ENCODE data around the gene HES2. TPM values are rescaled to one million over a fixed set of nuclear protein-coding genes. Genes with fewer than 3 reads are reported as not detected.

HES2 gene
- total RNA-seq, 1 donor from 2014 or later: 5.9 TPM

- H3K27me3 Mint-ChIP-seq: peaks cover 27% of the 10 kb centered on the region
Measured at GRCh38 chr1:6445062-6445763, 25.5 kb upstream of the HES2 start.

GRCh38 chr1:6444377-6444776 lies 24.7 kb upstream of the HES2 start:
- H3K27me3 Mint-ChIP-seq: peaks cover 23% of the 10 kb centered on the region
- H3K4me1 Mint-ChIP-seq (ENCODE audit: unreplicated experiment): peaks cover 10% of the 10 kb centered on the region
- DNase-seq (ENCODE audit: extremely low spot score, unreplicated experiment): no peak
- TF ChIP-seq, protein P1, sequence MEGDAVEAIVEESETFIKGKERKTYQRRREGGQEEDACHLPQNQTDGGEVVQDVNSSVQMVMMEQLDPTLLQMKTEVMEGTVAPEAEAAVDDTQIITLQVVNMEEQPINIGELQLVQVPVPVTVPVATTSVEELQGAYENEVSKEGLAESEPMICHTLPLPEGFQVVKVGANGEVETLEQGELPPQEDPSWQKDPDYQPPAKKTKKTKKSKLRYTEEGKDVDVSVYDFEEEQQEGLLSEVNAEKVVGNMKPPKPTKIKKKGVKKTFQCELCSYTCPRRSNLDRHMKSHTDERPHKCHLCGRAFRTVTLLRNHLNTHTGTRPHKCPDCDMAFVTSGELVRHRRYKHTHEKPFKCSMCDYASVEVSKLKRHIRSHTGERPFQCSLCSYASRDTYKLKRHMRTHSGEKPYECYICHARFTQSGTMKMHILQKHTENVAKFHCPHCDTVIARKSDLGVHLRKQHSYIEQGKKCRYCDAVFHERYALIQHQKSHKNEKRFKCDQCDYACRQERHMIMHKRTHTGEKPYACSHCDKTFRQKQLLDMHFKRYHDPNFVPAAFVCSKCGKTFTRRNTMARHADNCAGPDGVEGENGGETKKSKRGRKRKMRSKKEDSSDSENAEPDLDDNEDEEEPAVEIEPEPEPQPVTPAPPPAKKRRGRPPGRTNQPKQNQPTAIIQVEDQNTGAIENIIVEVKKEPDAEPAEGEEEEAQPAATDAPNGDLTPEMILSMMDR (conservative IDR thresholded peaks at IDR 0.05): no peak
- no peaks in the 10 kb centered on the region for H3K36me3 Mint-ChIP-seq
- no peak overlapping the region for H3K27ac Mint-ChIP-seq
- H3K9me3 Mint-ChIP-seq: no peaks in the 10 kb centered on the region
- no peak overlapping the region for H3K4me3 Mint-ChIP-seq

More at GRCh38 chr1:6445062-6445763, 25.5 kb upstream of the HES2 start:
- Mint-ChIP-seq H3K36me3 (no peaks in the 10 kb centered on the region), H3K27ac (peak overlapping the region; percentile 14), H3K4me3 (peak overlapping the region; percentile 24), H3K9me3 (no peaks in the 10 kb centered on the region), H3K4me1 (ENCODE audit: unreplicated experiment) (peaks cover 14% of the 10 kb centered on the region)
- TF ChIP-seq, protein P1 (conservative IDR thresholded peaks at IDR 0.05): peak; percentile 70
- no peak for DNase-seq (ENCODE audit: extremely low spot score, unreplicated experiment)

DNA sequence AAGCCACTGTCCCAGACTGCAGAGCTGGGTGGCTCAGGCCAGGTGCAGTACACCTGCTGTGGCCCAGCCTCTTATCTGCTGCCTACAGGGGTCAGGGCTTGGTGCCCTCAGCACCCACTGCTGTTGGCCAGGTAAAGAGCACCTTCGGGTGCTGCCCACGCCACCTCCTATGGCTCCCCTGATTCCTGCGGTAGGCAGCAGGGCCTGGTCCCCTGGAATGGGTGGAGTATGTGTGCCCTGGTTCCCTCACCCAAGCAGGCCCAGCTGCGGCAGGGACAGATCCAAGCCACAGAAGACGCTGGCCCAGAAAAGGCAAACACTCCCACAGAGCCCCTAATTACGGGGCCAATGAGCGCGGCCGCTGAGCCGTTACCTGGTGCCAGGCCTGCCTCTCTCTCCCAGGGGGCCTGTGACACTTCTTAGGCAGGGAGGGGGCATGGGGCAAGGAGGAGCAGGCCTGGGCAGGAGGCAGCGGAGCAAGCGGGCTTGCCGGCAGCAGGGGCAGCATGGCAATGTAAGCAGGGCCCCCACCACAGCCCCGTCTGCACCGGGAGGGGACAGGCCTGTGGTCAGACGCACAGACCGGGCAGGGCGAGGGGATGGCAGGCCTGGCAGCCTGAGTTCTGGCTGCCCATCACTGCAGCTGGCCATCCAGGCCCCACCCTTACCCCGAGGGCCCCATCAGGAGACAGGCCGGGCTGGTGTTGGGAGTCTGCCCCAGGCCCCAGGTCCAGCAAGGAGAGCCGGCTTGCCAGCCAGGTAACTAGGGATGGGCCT lies 23.8 kb upstream of the HES2 start:
- Mint-ChIP-seq H3K4me1 (ENCODE audit: unreplicated experiment) (peaks cover 10% of the 10 kb centered on the region), H3K9me3 (no peaks in the 10 kb centered on the region), H3K27me3 (peaks cover 21% of the 10 kb centered on the region), H3K27ac (no peak overlapping the region), H3K36me3 (no peaks in the 10 kb centered on the region), H3K4me3 (no peak overlapping the region)
- TF ChIP-seq, protein P1 (conservative IDR thresholded peaks at IDR 0.05): no peak
- DNase-seq (ENCODE audit: extremely low spot score, unreplicated experiment): no peak

DNA sequence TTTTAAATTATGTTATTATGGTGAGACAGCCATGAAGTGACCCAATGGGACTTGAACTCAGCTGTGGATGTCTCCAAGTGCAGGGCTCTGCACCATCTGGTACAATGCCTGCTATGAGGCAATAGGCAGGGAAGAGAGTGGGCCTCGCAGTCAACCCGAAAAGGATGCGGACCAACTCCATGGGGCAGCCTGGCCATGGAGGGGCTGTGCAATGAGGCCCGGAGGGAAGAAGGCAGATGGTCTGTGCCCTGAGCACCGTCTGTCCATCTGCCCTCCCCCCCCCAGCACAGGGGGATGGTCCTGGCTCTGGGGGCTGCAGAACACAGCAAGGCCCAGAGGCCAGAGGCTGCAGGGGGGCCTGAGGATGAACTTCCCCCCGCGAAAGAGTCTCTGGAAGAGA lies 21.9 kb upstream of the HES2 start:
- no peaks in the 10 kb centered on the region for H3K36me3 Mint-ChIP-seq
- peak overlapping the region; percentile 55 for H3K4me3 Mint-ChIP-seq
- H3K4me1 Mint-ChIP-seq (ENCODE audit: unreplicated experiment): peaks cover 16% of the 10 kb centered on the region

DNA sequence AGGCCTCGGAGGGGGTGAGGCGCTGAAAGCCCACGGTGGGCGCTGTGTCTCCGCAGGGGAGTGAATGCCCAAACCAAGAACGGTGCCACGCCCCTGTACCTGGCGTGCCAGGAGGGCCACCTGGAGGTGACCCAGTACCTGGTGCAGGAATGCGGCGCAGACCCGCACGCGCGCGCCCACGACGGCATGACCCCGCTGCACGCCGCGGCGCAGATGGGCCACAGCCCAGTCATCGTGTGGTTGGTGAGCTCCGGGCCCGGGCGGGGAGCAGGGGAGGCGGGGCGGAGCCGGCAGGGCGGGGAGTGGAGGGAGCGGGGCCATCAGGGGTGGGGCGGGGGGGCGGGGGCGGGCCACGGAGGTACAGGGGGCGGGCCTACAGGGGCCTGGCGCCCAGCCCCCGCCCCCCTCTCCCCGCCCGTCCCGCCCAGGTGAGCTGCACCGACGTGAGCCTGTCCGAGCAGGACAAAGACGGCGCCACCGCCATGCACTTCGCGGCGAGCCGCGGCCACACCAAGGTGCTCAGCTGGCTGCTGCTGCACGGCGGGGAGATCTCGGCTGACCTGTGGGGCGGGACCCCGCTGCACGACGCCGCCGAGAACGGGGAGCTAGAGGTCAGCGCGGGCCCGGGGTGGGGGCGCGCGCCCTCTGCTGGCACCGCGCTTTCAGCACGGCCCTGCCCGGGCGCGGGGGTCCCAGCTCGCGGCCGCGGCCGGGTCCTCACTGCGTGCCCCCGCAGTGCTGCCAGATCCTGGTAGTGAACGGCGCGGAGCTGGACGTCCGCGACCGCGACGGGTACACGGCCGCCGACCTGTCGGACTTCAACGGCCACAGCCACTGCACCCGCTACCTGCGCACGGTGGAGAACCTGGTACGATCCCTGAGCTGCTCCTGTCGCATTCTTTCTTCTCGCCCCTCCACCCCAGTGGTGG lies 20.7 kb upstream of the HES2 start:
- H3K27me3 Mint-ChIP-seq: peaks cover 23% of the 10 kb centered on the region
- no peaks in the 10 kb centered on the region for H3K9me3 Mint-ChIP-seq
- no peak overlapping the region for H3K27ac Mint-ChIP-seq
- peak overlapping the region; percentile 55 for H3K4me3 Mint-ChIP-seq
- H3K36me3 Mint-ChIP-seq: no peaks in the 10 kb centered on the region
- no peak for DNase-seq (ENCODE audit: extremely low spot score, unreplicated experiment)
- peaks cover 16% of the 10 kb centered on the region for H3K4me1 Mint-ChIP-seq (ENCODE audit: unreplicated experiment)
- TF ChIP-seq, protein P1 (conservative IDR thresholded peaks at IDR 0.05): peak; percentile 67

More for the DNA sequence above, 21.9 kb upstream of the HES2 start:
- Mint-ChIP-seq H3K9me3 (no peaks in the 10 kb centered on the region), H3K27me3 (peaks cover 26% of the 10 kb centered on the region), H3K27ac (no peak overlapping the region)
- TF ChIP-seq, protein P1 (conservative IDR thresholded peaks at IDR 0.05): no peak
- no peak for DNase-seq (ENCODE audit: extremely low spot score, unreplicated experiment)

All from type B pancreatic cell (in vitro differentiated cells).